Liver (tissue), 9 donors: ENCODE results near the gene IFT81. TPM values are rescaled to one million over a fixed set of nuclear protein-coding genes. Genes with fewer than 3 reads are reported as not detected.

ENCODE experiments used
- DNase-seq: peaks from one replicate; pipeline ENCODE4 v3.0.0-alpha.2; 2017; ENCODE audit warnings: low spot score
- H3K27ac ChIP-seq, 2 donors: one replicate each; pipeline ENCODE4 v1.7.0; 2013; ENCODE audit warnings: inconsistent platforms in 2 of 2, low read length in 2 of 2, control low read depth in 1 of 2, low read depth in 1 of 2, mild to moderate bottlenecking in 1 of 2
- H3K27me3 ChIP-seq, 4 donors: one replicate each; pipeline versions ENCODE4 v1.6.1 to v1.7.0; 2013; ENCODE audit warnings: low read length in 3 of 4, inconsistent platforms in 1 of 4, mild to moderate bottlenecking in 1 of 4, moderate library complexity in 1 of 4; ENCODE audit not compliant: control insufficient read depth in 4 of 4, insufficient read depth in 4 of 4
- H3K36me3 ChIP-seq, 4 donors: one replicate each; pipeline versions ENCODE4 v1.6.1 to v1.7.0; 2013; ENCODE audit warnings: low read length in 3 of 4, mild to moderate bottlenecking in 3 of 4, low read depth in 1 of 4, moderate library complexity in 1 of 4; ENCODE audit not compliant: control insufficient read depth in 4 of 4, insufficient read depth in 3 of 4
- H3K4me1 ChIP-seq, 4 donors: one replicate each; pipeline versions ENCODE4 v1.6.1 to v1.7.0; 2013; ENCODE audit warnings: low read length in 3 of 4, mild to moderate bottlenecking in 3 of 4, moderate library complexity in 1 of 4; ENCODE audit not compliant: control insufficient read depth in 4 of 4, insufficient read depth in 4 of 4
- H3K4me3 ChIP-seq, 3 donors: one replicate each; pipeline versions ENCODE4 v1.6.1 to v1.7.0; 2013; ENCODE audit warnings: low read length in 3 of 3, control low read depth in 1 of 3, low read depth in 1 of 3, mild to moderate bottlenecking in 1 of 3
- H3K9ac ChIP-seq, 2 donors: one replicate each; pipeline ENCODE4 v1.7.0; 2013; ENCODE audit warnings: low read length in 2 of 2, mild to moderate bottlenecking in 2 of 2, moderate library complexity in 2 of 2, control low read depth in 1 of 2, low read depth in 1 of 2
- H3K9me3 ChIP-seq, 4 donors: one replicate each; pipeline versions ENCODE4 v1.6.1 to v1.7.0; 2013; ENCODE audit warnings: low read length in 3 of 4; ENCODE audit not compliant: control insufficient read depth in 4 of 4
- EGR1 ChIP-seq, 2 donors: IDR thresholded peaks; 2 replicates each; pipeline ENCODE4 v1.6.1; 2016 to 2018; ENCODE audit warnings: antibody characterized with exemption in 2 of 2, low read depth in 2 of 2
- FOXA2 ChIP-seq: IDR thresholded peaks from 2 replicates; pipeline ENCODE4 v1.6.1; 2016; ENCODE audit warnings: antibody characterized with exemption
- GABPA ChIP-seq, 2 donors: IDR thresholded peaks in 1 of 2; conservative IDR thresholded peaks in 1 of 2; 2 replicates each; pipeline ENCODE4 v1.6.1; 2016; ENCODE audit warnings: antibody characterized with exemption in 2 of 2, mild to moderate bottlenecking in 1 of 2, moderate library complexity in 1 of 2
- HNF4G ChIP-seq: IDR thresholded peaks from 2 replicates; pipeline ENCODE4 v1.6.1; 2016; ENCODE audit warnings: antibody characterized with exemption
- RXRA ChIP-seq, 2 donors: IDR thresholded peaks; 2 replicates each; pipeline ENCODE4 v1.6.1; 2017 to 2018; ENCODE audit warnings: antibody characterized with exemption in 2 of 2, mild to moderate bottlenecking in 1 of 2
- SP1 ChIP-seq: IDR thresholded peaks from 2 replicates; pipeline ENCODE4 v1.6.1; 2018; ENCODE audit warnings: antibody characterized with exemption, mild to moderate bottlenecking
- YY1 ChIP-seq: IDR thresholded peaks from 2 replicates; pipeline ENCODE4 v1.6.1; 2016; ENCODE audit warnings: antibody characterized with exemption, mild to moderate bottlenecking
- WGBS: extraction: QIAGEN DNeasy Blood & Tissue Kit; methylation state at CpG from one replicate; pipeline ENCODE4 v1.1.7; 2013; 5-methylcytosine and 5-hydroxymethylcytosine counted together
- polyA plus RNA-seq, 2 donors: library from polyadenylated mRNA; stranded (reverse) in 1 of 2; unstranded in 1 of 2; fragments of 200-250 nt in 1 of 2; fragments of >200 nt in 1 of 2; fragmentation: Nextera tagmentation in 1 of 2; extraction: Ambion mirVana in 1 of 2; gene quantifications; one replicate each; pipeline versions ENCODE4 v1.2.1 to v1.2.3, GENCODE V29; 2013 to 2015
- total RNA-seq, 2 donors: library from RNA; depleted of rRNA; stranded (reverse); fragments of >200 nt; gene quantifications; one replicate each; pipeline ENCODE4 v1.2.3, GENCODE V29; 2014
- TF ChIP-seq, protein P1 (sequence below): fragments of 150-350 bp; IDR thresholded peaks from 2 replicates; pipeline ENCODE4 v1.5.1; 2017; ENCODE audit warnings: improper control_type of control experiment, low read depth, low read length; ENCODE audit not compliant: missing input control
- TF ChIP-seq, protein P2 (sequence below): IDR thresholded peaks from 2 replicates; pipeline ENCODE4 v1.6.1; 2016; ENCODE audit warnings: antibody characterized with exemption, mild to moderate bottlenecking
- TF ChIP-seq, protein P3 (sequence below): IDR thresholded peaks from 2 replicates; pipeline ENCODE4 v1.6.1; 2016; ENCODE audit warnings: antibody characterized with exemption
- donor health status: healthy.
- donor health status: healthy.
- donor health status: healthy.
- donor health status: healthy.
- donor health status: healthy.

IFT81 gene
- total and polyA plus RNA-seq, 4 donors = 1.9 to 4.9 (median 2.8) TPM

DNA sequence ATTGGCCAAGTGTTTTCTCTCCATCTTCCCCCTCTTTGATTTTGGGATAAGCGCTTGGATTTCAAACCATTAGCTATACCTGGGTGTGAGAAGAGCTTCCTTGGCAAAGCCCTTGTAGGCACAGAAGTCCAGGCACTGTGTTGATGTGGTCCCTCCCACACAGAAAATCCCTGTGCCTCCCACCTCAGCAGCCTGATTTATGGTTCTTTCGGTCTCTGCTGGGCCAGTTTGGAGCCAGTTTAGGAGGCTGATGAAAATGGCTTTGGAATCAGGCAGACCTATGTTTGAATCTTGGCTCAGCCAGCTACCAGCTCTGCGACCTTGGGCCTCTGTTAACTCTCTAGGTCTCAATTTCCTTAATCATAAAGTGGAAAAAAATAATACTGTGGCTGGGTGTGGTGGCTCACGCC is 9.6 kb upstream of the IFT81 start:
- no peak for DNase-seq
- Histone ChIP-seq H3K4me3 (no peak overlapping the region), H3K4me1 (peaks cover 8 to 28% (median 16%) of the 10 kb centered on the region in 4 donors), H3K36me3 (no peaks in the 10 kb centered on the region), H3K9me3 (no peaks in the 10 kb centered on the region), H3K27ac (no peak overlapping the region), H3K27me3 (no peaks in the 10 kb centered on the region), H3K9ac (no peak overlapping the region)
- WGBS = 90% methylated on average over 4 of the region's 4 CpGs
- TF ChIP-seq, protein P1, sequence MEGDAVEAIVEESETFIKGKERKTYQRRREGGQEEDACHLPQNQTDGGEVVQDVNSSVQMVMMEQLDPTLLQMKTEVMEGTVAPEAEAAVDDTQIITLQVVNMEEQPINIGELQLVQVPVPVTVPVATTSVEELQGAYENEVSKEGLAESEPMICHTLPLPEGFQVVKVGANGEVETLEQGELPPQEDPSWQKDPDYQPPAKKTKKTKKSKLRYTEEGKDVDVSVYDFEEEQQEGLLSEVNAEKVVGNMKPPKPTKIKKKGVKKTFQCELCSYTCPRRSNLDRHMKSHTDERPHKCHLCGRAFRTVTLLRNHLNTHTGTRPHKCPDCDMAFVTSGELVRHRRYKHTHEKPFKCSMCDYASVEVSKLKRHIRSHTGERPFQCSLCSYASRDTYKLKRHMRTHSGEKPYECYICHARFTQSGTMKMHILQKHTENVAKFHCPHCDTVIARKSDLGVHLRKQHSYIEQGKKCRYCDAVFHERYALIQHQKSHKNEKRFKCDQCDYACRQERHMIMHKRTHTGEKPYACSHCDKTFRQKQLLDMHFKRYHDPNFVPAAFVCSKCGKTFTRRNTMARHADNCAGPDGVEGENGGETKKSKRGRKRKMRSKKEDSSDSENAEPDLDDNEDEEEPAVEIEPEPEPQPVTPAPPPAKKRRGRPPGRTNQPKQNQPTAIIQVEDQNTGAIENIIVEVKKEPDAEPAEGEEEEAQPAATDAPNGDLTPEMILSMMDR = no peak
- no peak for TF ChIP-seq YY1
- no peak for TF ChIP-seq FOXA2
- TF ChIP-seq, protein P2, sequence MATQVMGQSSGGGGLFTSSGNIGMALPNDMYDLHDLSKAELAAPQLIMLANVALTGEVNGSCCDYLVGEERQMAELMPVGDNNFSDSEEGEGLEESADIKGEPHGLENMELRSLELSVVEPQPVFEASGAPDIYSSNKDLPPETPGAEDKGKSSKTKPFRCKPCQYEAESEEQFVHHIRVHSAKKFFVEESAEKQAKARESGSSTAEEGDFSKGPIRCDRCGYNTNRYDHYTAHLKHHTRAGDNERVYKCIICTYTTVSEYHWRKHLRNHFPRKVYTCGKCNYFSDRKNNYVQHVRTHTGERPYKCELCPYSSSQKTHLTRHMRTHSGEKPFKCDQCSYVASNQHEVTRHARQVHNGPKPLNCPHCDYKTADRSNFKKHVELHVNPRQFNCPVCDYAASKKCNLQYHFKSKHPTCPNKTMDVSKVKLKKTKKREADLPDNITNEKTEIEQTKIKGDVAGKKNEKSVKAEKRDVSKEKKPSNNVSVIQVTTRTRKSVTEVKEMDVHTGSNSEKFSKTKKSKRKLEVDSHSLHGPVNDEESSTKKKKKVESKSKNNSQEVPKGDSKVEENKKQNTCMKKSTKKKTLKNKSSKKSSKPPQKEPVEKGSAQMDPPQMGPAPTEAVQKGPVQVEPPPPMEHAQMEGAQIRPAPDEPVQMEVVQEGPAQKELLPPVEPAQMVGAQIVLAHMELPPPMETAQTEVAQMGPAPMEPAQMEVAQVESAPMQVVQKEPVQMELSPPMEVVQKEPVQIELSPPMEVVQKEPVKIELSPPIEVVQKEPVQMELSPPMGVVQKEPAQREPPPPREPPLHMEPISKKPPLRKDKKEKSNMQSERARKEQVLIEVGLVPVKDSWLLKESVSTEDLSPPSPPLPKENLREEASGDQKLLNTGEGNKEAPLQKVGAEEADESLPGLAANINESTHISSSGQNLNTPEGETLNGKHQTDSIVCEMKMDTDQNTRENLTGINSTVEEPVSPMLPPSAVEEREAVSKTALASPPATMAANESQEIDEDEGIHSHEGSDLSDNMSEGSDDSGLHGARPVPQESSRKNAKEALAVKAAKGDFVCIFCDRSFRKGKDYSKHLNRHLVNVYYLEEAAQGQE = no peak
- no peak for TF ChIP-seq RXRA (IDR thresholded peaks at IDR 0.05)
- no peak for TF ChIP-seq SP1
- no peak for TF ChIP-seq EGR1 (IDR thresholded peaks at IDR 0.05; ENCODE audit: low read depth in 2 of 2)
- no peak for TF ChIP-seq HNF4G
- TF ChIP-seq GABPA (IDR thresholded peaks at IDR 0.05 in 1 of 2, conservative IDR thresholded peaks at IDR 0.05 in 1 of 2) = no peak

DNA sequence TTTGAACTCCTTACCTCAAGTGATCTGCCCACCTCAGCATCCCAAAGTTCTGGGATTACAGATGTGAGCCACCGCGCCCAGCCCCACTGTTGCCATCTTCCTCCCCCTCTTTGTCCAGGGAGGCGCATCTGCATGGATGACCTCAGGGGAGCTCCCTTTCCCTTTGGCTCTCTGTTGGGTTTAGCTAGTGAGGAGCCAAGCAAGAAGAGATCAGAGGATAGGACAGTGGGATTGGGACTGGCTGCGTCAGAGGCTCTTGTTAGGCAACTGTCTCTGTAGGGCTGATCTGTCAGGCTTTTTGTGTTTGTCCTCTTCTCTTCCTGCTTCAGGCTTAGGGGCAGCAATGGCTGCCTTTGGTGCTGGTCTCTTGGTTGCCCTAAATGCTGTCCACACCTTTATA is 8.5 kb upstream of the IFT81 start:
- DNase-seq = no peak
- no peak overlapping the region for H3K4me3 ChIP-seq
- H3K27me3 ChIP-seq = no peaks in the 10 kb centered on the region
- peaks cover 5 to 21% (median 11%) of the 10 kb centered on the region in 4 donors for H3K4me1 ChIP-seq
- TF ChIP-seq FOXA2 (no peak), YY1 (no peak), SP1 (no peak)
- TF ChIP-seq, protein P2 = no peak
- TF ChIP-seq, protein P1 = no peak
- TF ChIP-seq, protein P3, sequence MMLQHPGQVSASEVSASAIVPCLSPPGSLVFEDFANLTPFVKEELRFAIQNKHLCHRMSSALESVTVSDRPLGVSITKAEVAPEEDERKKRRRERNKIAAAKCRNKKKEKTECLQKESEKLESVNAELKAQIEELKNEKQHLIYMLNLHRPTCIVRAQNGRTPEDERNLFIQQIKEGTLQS = no peak
- H3K9ac ChIP-seq = no peak overlapping the region
- H3K36me3 ChIP-seq = no peaks in the 10 kb centered on the region
- WGBS = 97% methylated on average over 4 of the region's 4 CpGs
- no peak overlapping the region for H3K27ac ChIP-seq
- H3K9me3 ChIP-seq = no peaks in the 10 kb centered on the region
